ENCODE data around the gene GCGR. TPM values are rescaled to one million over a fixed set of nuclear protein-coding genes. Genes with fewer than 3 reads are reported as not detected.
A peak's percentile ranks its signal among the peaks of the same experiment; 100 is the strongest.

GCGR gene
- total RNA-seq, 1 donor from 2014 or later: not detected

DNA sequence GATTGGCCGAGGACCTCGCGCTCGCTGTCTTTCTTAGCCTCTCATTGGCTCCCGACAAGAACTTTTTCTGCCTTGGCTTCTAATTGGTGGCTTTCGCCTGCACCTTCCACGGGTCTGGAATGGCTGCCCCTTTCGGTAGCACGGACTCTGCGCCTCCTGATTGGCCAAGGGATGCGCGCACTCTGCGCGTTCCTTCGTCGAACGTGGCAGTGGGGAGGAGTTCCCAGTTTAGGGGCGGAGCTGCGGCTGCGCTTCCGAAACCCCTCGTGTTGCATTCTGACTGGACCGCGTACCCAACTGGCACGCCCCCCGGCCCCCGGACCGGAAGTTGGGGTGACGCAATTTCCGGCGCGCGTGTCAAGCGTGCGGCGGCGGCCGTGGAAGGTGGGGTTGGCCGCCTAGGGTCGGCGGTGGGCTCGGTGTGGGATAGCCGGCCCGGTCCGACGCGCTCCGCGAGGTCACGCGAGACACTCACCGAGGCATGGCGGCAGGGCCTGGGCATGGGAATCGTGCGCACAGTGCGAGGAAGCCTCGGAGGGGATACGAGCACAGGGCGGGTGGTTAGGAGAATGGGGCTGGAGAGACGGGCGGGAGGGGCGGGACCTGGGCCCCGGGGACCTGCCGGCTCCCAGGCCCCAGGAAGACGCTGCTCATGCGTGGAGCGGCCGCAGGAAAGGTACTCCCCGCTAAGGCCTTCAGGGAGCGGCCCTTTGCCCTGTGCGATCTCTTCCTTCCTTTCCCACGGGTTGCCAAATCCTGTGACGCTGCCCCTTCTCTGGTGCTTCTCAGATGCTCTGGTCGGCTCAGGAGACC, 57.0 kb downstream of the GCGR start:
- DNase-seq (ENCODE audit: low read depth): peak; percentile 100
- no peak for TF ChIP-seq CTCF (conservative IDR thresholded peaks at IDR 0.05; ENCODE audit: low read depth, low read length)
- peak overlapping the region; percentile 77 for H3K4me3 ChIP-seq (ENCODE audit: low read depth, low read length)

- no peak overlapping the region for H3K4me3 ChIP-seq (ENCODE audit: low read depth, low read length)
- TF ChIP-seq CTCF (conservative IDR thresholded peaks at IDR 0.05; ENCODE audit: low read depth, low read length): no peak
- DNase-seq (ENCODE audit: low read depth): no peak
Observed at GRCh38 chr17:81863123-81863675, 59.2 kb downstream of the GCGR start.

Other genes with a start within 250 kb of the GCGR start
- 51.9 and 81.4 TPM in 2 replicates for gene NPLOC4, start 167.0 kb upstream of the GCGR start, total RNA-seq
- gene TSPAN10, start 167.0 kb upstream of the GCGR start, total RNA-seq: 0.14 and 0.29 TPM in 2 replicates
- gene PDE6G, start 147.6 kb upstream of the GCGR start, total RNA-seq: 14.2 and 23.5 TPM in 2 replicates
- 24.4 and 30.6 TPM in 2 replicates for gene OXLD1, start 137.5 kb upstream of the GCGR start, total RNA-seq
- 32.7 and 33.2 TPM in 2 replicates for gene CCDC137, start 137.4 kb upstream of the GCGR start, total RNA-seq
- gene ARL16, start 120.4 kb upstream of the GCGR start, total RNA-seq: 43.5 and 59.0 TPM in 2 replicates
- gene HGS, start 120.1 kb upstream of the GCGR start, total RNA-seq: 122 and 144 TPM in 2 replicates
- 127 and 218 TPM in 2 replicates for gene MRPL12, start 100.8 kb upstream of the GCGR start, total RNA-seq
- 60.1 and 98.6 TPM in 2 replicates for gene SLC25A10, start 91.9 kb upstream of the GCGR start, total RNA-seq
- gene MCRIP1, start 29.1 kb downstream of the GCGR start, total RNA-seq: 111 and 153 TPM in 2 replicates
- 0.17 and 0.36 TPM in 2 replicates for gene PPP1R27, start 30.9 kb downstream of the GCGR start, total RNA-seq
- gene P4HB, start 56.4 kb downstream of the GCGR start, total RNA-seq: 932 and 1,272 TPM in 2 replicates
- gene ARHGDIA, start 67.2 kb downstream of the GCGR start, total RNA-seq: 272 and 414 TPM in 2 replicates
- gene ALYREF, start 87.4 kb downstream of the GCGR start, total RNA-seq: 179 and 367 TPM in 2 replicates
- gene ANAPC11, start 87.6 kb downstream of the GCGR start, total RNA-seq: 280 and 313 TPM in 2 replicates
- gene NPB, start 98.1 kb downstream of the GCGR start, total RNA-seq: 0.58 and 2.6 TPM in 2 replicates
- 24.3 and 95.4 TPM in 2 replicates for gene PCYT2, start 107.2 kb downstream of the GCGR start, total RNA-seq
- gene SIRT7, start 114.0 kb downstream of the GCGR start, total RNA-seq: 28.5 and 38.1 TPM in 2 replicates
- 16.1 and 18.5 TPM in 2 replicates for gene MAFG, start 123.6 kb downstream of the GCGR start, total RNA-seq
- gene PYCR1, start 133.2 kb downstream of the GCGR start, total RNA-seq: 54.3 and 109 TPM in 2 replicates
- gene MYADML2, start 143.1 kb downstream of the GCGR start, total RNA-seq: not detected in 2 replicates
- gene NOTUM, start 157.0 kb downstream of the GCGR start, total RNA-seq: not detected in 2 replicates
- gene ASPSCR1, start 173.5 kb downstream of the GCGR start, total RNA-seq: 20.1 and 22.7 TPM in 2 replicates
- gene CENPX, start 218.7 kb downstream of the GCGR start, total RNA-seq: 158 and 228 TPM in 2 replicates
- 44.5 and 44.6 TPM in 2 replicates for gene LRRC45, start 219.2 kb downstream of the GCGR start, total RNA-seq
- gene RAC3, start 227.5 kb downstream of the GCGR start, total RNA-seq: 52.9 and 60.0 TPM in 2 replicates
- gene DCXR, start 233.5 kb downstream of the GCGR start, total RNA-seq: 85.4 and 93.1 TPM in 2 replicates
- 35.8 and 38.8 TPM in 2 replicates for gene RFNG, start 247.7 kb downstream of the GCGR start, total RNA-seq
- gene GPS1, start 247.7 kb downstream of the GCGR start, total RNA-seq: 105 and 200 TPM in 2 replicates

Data from epithelial cell of proximal tubule (primary cell).